Coronary artery (tissue), 2 donors: ENCODE results near the gene GPR25.

ENCODE experiments used
- DNase-seq: peaks from one replicate; pipeline ENCODE4 v3.0.0-alpha.2; 2017; ENCODE audit warnings: low spot score
- H3K27ac ChIP-seq, 2 donors: fragments of 200-600 bp; sonication (generic); one replicate each; pipeline ENCODE4 v1.5.1; 2016 to 2019
- H3K4me3 ChIP-seq: fragments of 200-600 bp; sonication (generic); 2 replicates; pipeline ENCODE4 v1.5.1; 2016; ENCODE audit warnings: mild to moderate bottlenecking, moderate library complexity
- CTCF ChIP-seq: fragments of 200-600 bp; sonication (generic); IDR thresholded peaks from one replicate; pipeline ENCODE4 v1.5.1; 2019; ENCODE audit warnings: antibody characterized with exemption

GPR25 gene

GRCh38 chr1:200889571-200889970 lies 16.8 kb downstream of the GPR25 start:
- no peak for DNase-seq
- H3K27ac ChIP-seq, result no peak overlapping the region
- no peak for TF ChIP-seq CTCF

GRCh38 chr1:200890027-200890426 lies 17.2 kb downstream of the GPR25 start:
- DNase-seq, result no peak
- no peak for TF ChIP-seq CTCF

More at GRCh38 chr1:200889571-200889970, 16.8 kb downstream of the GPR25 start:
- no peak overlapping the region for H3K4me3 ChIP-seq

GRCh38 chr1:200890818-200891773 lies 18.3 kb downstream of the GPR25 start:
- Histone ChIP-seq H3K27ac (no peak overlapping the region), H3K4me3 (peak overlapping the region; percentile 71)
- DNase-seq, result no peak
- TF ChIP-seq CTCF, result no peak

More at GRCh38 chr1:200890027-200890426, 17.2 kb downstream of the GPR25 start:
- Histone ChIP-seq H3K27ac (no peak overlapping the region), H3K4me3 (no peak overlapping the region)

- TF ChIP-seq CTCF, result no peak
- Histone ChIP-seq H3K27ac (no peak overlapping the region), H3K4me3 (peak overlapping the region; percentile 71)
- no peak for DNase-seq
These were observed 19.0 kb downstream of the GPR25 start for GRCh38 chr1:200891774-200892157.

- Histone ChIP-seq H3K4me3 (no peak overlapping the region), H3K27ac (no peak overlapping the region)
- no peak for TF ChIP-seq CTCF
- DNase-seq, result no peak
These were observed 19.8 kb downstream of the GPR25 start for GRCh38 chr1:200892546-200892945.

GRCh38 chr1:200892958-200893357 lies 20.2 kb downstream of the GPR25 start:
- DNase-seq, result no peak
- TF ChIP-seq CTCF, result no peak
- no peak overlapping the region for H3K4me3 ChIP-seq
- H3K27ac ChIP-seq, result no peak overlapping the region

GRCh38 chr1:200893411-200893901 lies 20.7 kb downstream of the GPR25 start:
- Histone ChIP-seq H3K27ac (no peak overlapping the region), H3K4me3 (no peak overlapping the region)
- no peak for DNase-seq
- TF ChIP-seq CTCF, result no peak
